Measurements from ENCODE around the gene SETX.

SETX gene

DNA sequence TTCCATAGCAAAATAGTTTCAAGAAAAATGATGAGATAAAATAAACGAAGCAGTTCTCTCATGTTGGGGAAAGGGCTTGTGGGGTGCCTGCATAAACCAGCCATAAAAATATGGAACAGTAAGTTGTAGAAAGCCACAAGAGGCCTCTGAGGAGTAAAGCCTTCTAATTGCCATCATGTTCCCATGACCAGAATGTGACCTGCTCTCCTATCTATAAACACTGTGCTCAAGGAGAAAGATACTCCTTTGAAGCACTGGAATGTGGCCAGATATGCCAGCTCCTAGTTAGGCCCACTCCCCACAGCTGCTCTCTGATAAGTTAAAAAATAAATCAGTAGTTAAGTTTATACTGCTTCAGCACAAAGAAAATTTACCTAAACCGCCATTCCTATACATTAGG is 65.8 kb downstream of the SETX start:
- Histone ChIP-seq H3K36me3 (ENCODE audit: insufficient read depth) (peaks cover 4% of the 10 kb centered on the region; the same call in 1 of the 2 replicates), H3K27ac (peak overlapping the region; percentile 11; the same call in 1 of the 2 replicates), H4K20me1 (ENCODE audit: insufficient read depth) (no peaks in the 10 kb centered on the region), H3K9ac (no peak overlapping the region), H2AFZ (ENCODE audit: low read depth) (no peak overlapping the region), H3K4me2 (peak overlapping the region; percentile 35; the same call in 1 of the 2 replicates), H3K4me1 (ENCODE audit: low read depth, poor library complexity, severe bottlenecking) (peaks cover 42% of the 10 kb centered on the region), H3K27me3 (ENCODE audit: insufficient read depth, low read depth) (no peaks in the 10 kb centered on the region), H3K4me3 (IDR thresholded peaks at IDR 0.05; ENCODE audit: insufficient read depth, low read depth, low read length) (no peak overlapping the region), H3K79me2 (ENCODE audit: insufficient read depth, low read depth) (no peaks in the 10 kb centered on the region)
- TF ChIP-seq, protein P1, sequence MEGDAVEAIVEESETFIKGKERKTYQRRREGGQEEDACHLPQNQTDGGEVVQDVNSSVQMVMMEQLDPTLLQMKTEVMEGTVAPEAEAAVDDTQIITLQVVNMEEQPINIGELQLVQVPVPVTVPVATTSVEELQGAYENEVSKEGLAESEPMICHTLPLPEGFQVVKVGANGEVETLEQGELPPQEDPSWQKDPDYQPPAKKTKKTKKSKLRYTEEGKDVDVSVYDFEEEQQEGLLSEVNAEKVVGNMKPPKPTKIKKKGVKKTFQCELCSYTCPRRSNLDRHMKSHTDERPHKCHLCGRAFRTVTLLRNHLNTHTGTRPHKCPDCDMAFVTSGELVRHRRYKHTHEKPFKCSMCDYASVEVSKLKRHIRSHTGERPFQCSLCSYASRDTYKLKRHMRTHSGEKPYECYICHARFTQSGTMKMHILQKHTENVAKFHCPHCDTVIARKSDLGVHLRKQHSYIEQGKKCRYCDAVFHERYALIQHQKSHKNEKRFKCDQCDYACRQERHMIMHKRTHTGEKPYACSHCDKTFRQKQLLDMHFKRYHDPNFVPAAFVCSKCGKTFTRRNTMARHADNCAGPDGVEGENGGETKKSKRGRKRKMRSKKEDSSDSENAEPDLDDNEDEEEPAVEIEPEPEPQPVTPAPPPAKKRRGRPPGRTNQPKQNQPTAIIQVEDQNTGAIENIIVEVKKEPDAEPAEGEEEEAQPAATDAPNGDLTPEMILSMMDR (conservative IDR thresholded peaks at IDR 0.05; ENCODE audit: low read depth, low read length), result no peak

DNA sequence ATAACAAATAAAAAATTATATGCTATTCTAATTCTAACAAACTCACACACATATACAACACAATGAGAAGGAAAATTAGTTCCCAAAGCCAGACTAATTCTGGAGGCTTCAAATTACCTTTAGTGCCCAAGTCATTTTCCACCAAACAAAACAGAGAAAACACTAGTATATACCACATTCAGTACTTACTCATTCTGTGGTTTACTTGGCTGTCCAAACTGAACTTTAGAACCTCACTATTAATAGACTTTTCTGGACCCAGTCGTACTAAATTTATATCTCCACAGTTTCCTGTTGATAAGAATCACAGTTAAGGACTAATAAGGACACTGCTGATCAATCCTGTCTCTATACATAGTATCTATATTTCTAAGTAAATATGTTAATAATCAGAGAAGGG is 66.4 kb downstream of the SETX start:
- Histone ChIP-seq H3K9ac (no peak overlapping the region), H3K27ac (peak overlapping the region; percentile 11; the same call in 1 of the 2 replicates), H2AFZ (ENCODE audit: low read depth) (no peak overlapping the region), H3K79me2 (ENCODE audit: insufficient read depth, low read depth) (no peaks in the 10 kb centered on the region), H3K27me3 (ENCODE audit: insufficient read depth, low read depth) (no peaks in the 10 kb centered on the region), H3K4me3 (IDR thresholded peaks at IDR 0.05; ENCODE audit: insufficient read depth, low read depth, low read length) (no peak overlapping the region), H3K36me3 (ENCODE audit: insufficient read depth) (peaks cover 4% of the 10 kb centered on the region; the same call in 1 of the 2 replicates), H3K4me2 (peak overlapping the region; percentile 35), H3K4me1 (ENCODE audit: low read depth, poor library complexity, severe bottlenecking) (peaks cover 42% of the 10 kb centered on the region), H4K20me1 (ENCODE audit: insufficient read depth) (no peaks in the 10 kb centered on the region)
- TF ChIP-seq, protein P1 (conservative IDR thresholded peaks at IDR 0.05; ENCODE audit: low read depth, low read length), result no peak

DNA sequence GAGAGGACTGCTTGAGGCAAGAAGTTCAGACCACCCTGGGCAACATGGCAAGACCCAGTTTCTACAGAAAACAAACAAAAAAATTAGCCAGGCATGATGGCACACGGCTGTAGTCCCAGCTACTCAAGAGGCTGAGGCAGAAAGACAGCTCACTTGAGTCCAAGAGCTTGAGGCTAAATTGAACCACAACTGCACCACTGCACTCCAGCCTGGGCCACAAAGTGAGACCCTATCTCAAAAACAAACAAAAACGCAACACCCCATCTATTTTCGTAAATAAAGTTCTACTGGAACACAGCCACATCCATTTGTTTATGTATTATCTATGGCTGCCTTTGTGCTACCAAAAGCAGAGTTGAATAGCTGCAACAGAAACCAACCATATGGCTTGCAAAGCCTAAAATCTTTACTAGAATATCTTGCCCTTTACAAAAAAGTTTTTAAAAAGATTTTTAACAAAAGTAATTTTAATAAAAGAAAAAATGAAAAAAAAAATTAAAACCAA is 67.5 kb downstream of the SETX start:
- Histone ChIP-seq H3K27me3 (ENCODE audit: insufficient read depth, low read depth) (no peaks in the 10 kb centered on the region), H3K9ac (no peak overlapping the region), H3K27ac (no peak overlapping the region), H3K4me1 (ENCODE audit: low read depth, poor library complexity, severe bottlenecking) (peaks cover 42% of the 10 kb centered on the region), H3K4me2 (no peak overlapping the region), H3K79me2 (ENCODE audit: insufficient read depth, low read depth) (no peaks in the 10 kb centered on the region), H2AFZ (ENCODE audit: low read depth) (no peak overlapping the region), H3K4me3 (IDR thresholded peaks at IDR 0.05; ENCODE audit: insufficient read depth, low read depth, low read length) (no peak overlapping the region), H4K20me1 (ENCODE audit: insufficient read depth) (no peaks in the 10 kb centered on the region), H3K36me3 (ENCODE audit: insufficient read depth) (peaks cover 4% of the 10 kb centered on the region; the same call in 1 of the 2 replicates)
- TF ChIP-seq, protein P1 (conservative IDR thresholded peaks at IDR 0.05; ENCODE audit: low read depth, low read length), result no peak

DNA sequence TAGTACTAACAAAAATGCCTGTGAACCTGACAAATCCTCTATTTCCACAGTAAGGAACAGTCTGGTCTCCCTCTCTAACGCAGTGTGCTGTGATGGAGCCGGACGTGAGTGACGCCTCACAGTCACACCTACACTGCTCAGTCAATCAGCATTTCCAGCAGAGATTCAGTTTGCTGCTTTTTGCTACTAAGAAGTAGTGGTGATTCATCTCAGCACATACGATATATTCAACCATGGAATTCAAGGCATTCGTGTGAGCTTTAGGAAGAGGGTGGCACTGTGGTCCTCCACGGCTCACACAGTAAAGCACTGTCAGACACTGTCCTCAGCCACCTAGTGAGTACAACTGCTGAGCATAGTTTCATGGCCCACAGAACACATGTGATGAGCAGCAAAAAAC is 70.9 kb downstream of the SETX start:
- H3K4me3 ChIP-seq (IDR thresholded peaks at IDR 0.05; ENCODE audit: insufficient read depth, low read depth, low read length), result no peak overlapping the region

More for the DNA sequence above, 70.9 kb downstream of the SETX start:
- TF ChIP-seq, protein P1 (conservative IDR thresholded peaks at IDR 0.05; ENCODE audit: low read depth, low read length), result no peak
- no peak overlapping the region for H2AFZ ChIP-seq (ENCODE audit: low read depth)
- H4K20me1 ChIP-seq (ENCODE audit: insufficient read depth), result no peaks in the 10 kb centered on the region
- no peak overlapping the region for H3K9ac ChIP-seq
- peaks cover 25% of the 10 kb centered on the region for H3K4me1 ChIP-seq (ENCODE audit: low read depth, poor library complexity, severe bottlenecking)
- H3K36me3 ChIP-seq (ENCODE audit: insufficient read depth), result peaks cover 4% of the 10 kb centered on the region; the same call in 1 of the 2 replicates
- no peaks in the 10 kb centered on the region for H3K79me2 ChIP-seq (ENCODE audit: insufficient read depth, low read depth)
- H3K27ac ChIP-seq, result no peak overlapping the region
- no peaks in the 10 kb centered on the region for H3K27me3 ChIP-seq (ENCODE audit: insufficient read depth, low read depth)
- H3K4me2 ChIP-seq, result no peak overlapping the region
